OCI-LY1 (cell line): ENCODE results near the gene PYCR2.

Source experiments
- CTCF ChIP-seq: fragments of 200-600 bp; sonication (generic), shearing (Covaris generic); IDR thresholded peaks from 2 replicates; pipeline ENCODE4 v1.5.1; 2017; ENCODE audit warnings: mild to moderate bottlenecking, antibody characterized with exemption, low read length, moderate library complexity, mixed read lengths
- EZH2 ChIP-seq: fragments of 200-600 bp; sonication (generic), shearing (Covaris generic); IDR thresholded peaks from 2 replicates; pipeline ENCODE4 v1.8.0; 2017; ENCODE audit warnings: borderline replicate concordance, mixed run types, mild to moderate bottlenecking, antibody characterized with exemption, low read length, moderate library complexity, mixed read lengths

DNA sequence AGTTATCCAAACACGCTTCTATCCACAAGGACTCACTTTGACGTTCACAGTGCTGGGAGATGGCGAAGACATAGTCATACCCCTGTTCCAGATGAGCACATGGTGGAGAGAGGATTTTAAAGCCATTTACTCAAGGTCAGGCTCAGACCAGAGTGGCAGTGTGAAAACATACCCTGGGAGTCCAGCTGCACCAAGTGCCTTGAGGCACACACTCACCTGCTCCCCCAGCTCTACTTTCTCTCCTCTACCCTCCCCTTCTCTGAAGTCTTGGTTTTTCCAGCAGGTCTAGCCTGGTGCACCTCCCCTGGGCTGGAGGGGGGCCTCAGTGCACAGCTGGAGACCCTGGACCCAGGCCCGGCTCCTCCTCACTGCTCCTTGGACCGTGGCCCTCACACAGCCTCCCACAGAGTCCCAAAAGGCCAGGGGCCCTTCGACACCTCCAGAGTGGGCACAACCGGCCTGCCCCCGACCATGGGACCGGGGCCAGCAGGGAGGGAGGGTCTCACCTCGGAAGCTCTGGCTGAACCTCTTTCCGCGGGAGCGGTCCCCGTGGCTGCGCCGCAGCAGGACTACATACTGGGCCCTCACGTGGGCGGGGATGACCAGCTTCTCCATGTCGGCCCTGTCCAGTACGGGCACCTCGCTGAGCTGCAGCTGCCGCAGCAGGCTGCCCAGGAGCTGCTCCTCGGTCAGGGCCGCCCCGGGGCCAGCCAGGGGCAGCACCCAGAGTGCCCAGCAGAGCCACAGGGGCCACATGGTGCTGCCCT is 16.5 kb upstream of the PYCR2 start:
- no peak for TF ChIP-seq CTCF
- no peak for TF ChIP-seq EZH2
